Measurements from ENCODE around the gene PPP3CA. TPM values are rescaled to one million over a fixed set of nuclear protein-coding genes. Genes with fewer than 3 reads are reported as not detected.

PPP3CA gene
- total and polyA plus RNA-seq, 2 experiments from 2014 or later = 27.0 to 45.2 TPM

GRCh38 chr4:100983426-100983825 lies 363.9 kb downstream of the PPP3CA start (continued):
- TF ChIP-seq NANOG (IDR thresholded peaks at IDR 0.05; ENCODE audit: borderline replicate concordance) = no peak

- no peak overlapping the region for H2AFZ ChIP-seq
- no peak for ATAC-seq
- no peak overlapping the region for H3K27ac Mint-ChIP-seq
Measured at GRCh38 chr4:100982345-100982744, 365.0 kb downstream of the PPP3CA start.

More at GRCh38 chr4:100982345-100982744, 365.0 kb downstream of the PPP3CA start:
- no peak for DNase-seq (ENCODE audit: low spot score)
- Histone ChIP-seq H3K27me3 (ENCODE audit: insufficient read depth) (no peaks in the 10 kb centered on the region), H3K9me2 (ENCODE audit: insufficient read depth) (0 out of 2 replicates have a peak, but pooled peaks cover 3% of the 10 kb centered on the region), H3K27ac (ENCODE audit: low read depth) (no peak overlapping the region), H3K36me3 (ENCODE audit: insufficient read depth) (no peaks in the 10 kb centered on the region), H3K4me1 (ENCODE audit: insufficient read depth) (peaks cover 16% of the 10 kb centered on the region), H3K79me2 (replicated peaks; ENCODE audit: insufficient read depth) (no peaks in the 10 kb centered on the region), H4K20me1 (replicated peaks; ENCODE audit: insufficient read depth) (no peaks in the 10 kb centered on the region), H3F3A (replicated peaks; ENCODE audit: low read depth) (no peaks in the 10 kb centered on the region), H3K4me2 (no peak overlapping the region), H3K4me3 (no peak overlapping the region)
- H3K27me3 Mint-ChIP-seq (ENCODE audit: insufficient read depth, low read depth, poor library complexity) = peaks cover 2% of the 10 kb centered on the region
- TF ChIP-seq ETS1 (IDR thresholded peaks at IDR 0.05) (no peak), EZH2 (IDR thresholded peaks at IDR 0.05; ENCODE audit: low read depth, unreplicated experiment) (no peak), ZNF462 (CRISPR knock-in tag; IDR thresholded peaks at IDR 0.05) (no peak), CREB1 (CRISPR knock-in tag; IDR thresholded peaks at IDR 0.05; ENCODE audit: low read depth) (no peak), REST (IDR thresholded peaks at IDR 0.05; ENCODE audit: unreplicated experiment) (no peak), STAT1 (IDR thresholded peaks at IDR 0.05; ENCODE audit: unreplicated experiment) (no peak), EZH2phosphoT487 (IDR thresholded peaks at IDR 0.05; ENCODE audit: unreplicated experiment) (no peak), JUNB (IDR thresholded peaks at IDR 0.05; ENCODE audit: unreplicated experiment) (no peak), POLR2AphosphoS5 (IDR thresholded peaks at IDR 0.05; ENCODE audit: low read depth) (no peak), ZNF114 (CRISPR knock-in tag; IDR thresholded peaks at IDR 0.05) (no peak), ZNF331 (CRISPR knock-in tag; IDR thresholded peaks at IDR 0.05; ENCODE audit: low read depth) (no peak), NANOG (IDR thresholded peaks at IDR 0.05; ENCODE audit: borderline replicate concordance) (no peak), CTCF (conservative IDR thresholded peaks at IDR 0.05; ENCODE audit: low read depth in 2 of 2) (no peak)
- no peaks in the 10 kb centered on the region for H3K36me3 Mint-ChIP-seq (ENCODE audit: low read depth)
- H3K9me3 Mint-ChIP-seq = no peaks in the 10 kb centered on the region; the same call in 2 of the 3 replicates
- peaks cover 33% of the 10 kb centered on the region for H3K4me1 Mint-ChIP-seq
- no peak overlapping the region for H3K4me3 Mint-ChIP-seq
